Liver (tissue), 9 donors: ENCODE results near the gene EMID1. TPM values are rescaled to one million over a fixed set of nuclear protein-coding genes. Genes with fewer than 3 reads are reported as not detected.

ENCODE experiments used
- DNase-seq: peaks from one replicate; pipeline ENCODE4 v3.0.0-alpha.2; 2017; ENCODE audit warnings: low spot score
- H3K27ac ChIP-seq, 2 donors: one replicate each; pipeline ENCODE4 v1.7.0; 2013; ENCODE audit warnings: inconsistent platforms in 2 of 2, low read length in 2 of 2, control low read depth in 1 of 2, low read depth in 1 of 2, mild to moderate bottlenecking in 1 of 2
- H3K27me3 ChIP-seq, 4 donors: one replicate each; pipeline versions ENCODE4 v1.6.1 to v1.7.0; 2013; ENCODE audit warnings: low read length in 3 of 4, inconsistent platforms in 1 of 4, mild to moderate bottlenecking in 1 of 4, moderate library complexity in 1 of 4; ENCODE audit not compliant: control insufficient read depth in 4 of 4, insufficient read depth in 4 of 4
- H3K36me3 ChIP-seq, 4 donors: one replicate each; pipeline versions ENCODE4 v1.6.1 to v1.7.0; 2013; ENCODE audit warnings: low read length in 3 of 4, mild to moderate bottlenecking in 3 of 4, low read depth in 1 of 4, moderate library complexity in 1 of 4; ENCODE audit not compliant: control insufficient read depth in 4 of 4, insufficient read depth in 3 of 4
- H3K4me1 ChIP-seq, 4 donors: one replicate each; pipeline versions ENCODE4 v1.6.1 to v1.7.0; 2013; ENCODE audit warnings: low read length in 3 of 4, mild to moderate bottlenecking in 3 of 4, moderate library complexity in 1 of 4; ENCODE audit not compliant: control insufficient read depth in 4 of 4, insufficient read depth in 4 of 4
- H3K4me3 ChIP-seq, 3 donors: one replicate each; pipeline versions ENCODE4 v1.6.1 to v1.7.0; 2013; ENCODE audit warnings: low read length in 3 of 3, control low read depth in 1 of 3, low read depth in 1 of 3, mild to moderate bottlenecking in 1 of 3
- H3K9ac ChIP-seq, 2 donors: one replicate each; pipeline ENCODE4 v1.7.0; 2013; ENCODE audit warnings: low read length in 2 of 2, mild to moderate bottlenecking in 2 of 2, moderate library complexity in 2 of 2, control low read depth in 1 of 2, low read depth in 1 of 2
- H3K9me3 ChIP-seq, 4 donors: one replicate each; pipeline versions ENCODE4 v1.6.1 to v1.7.0; 2013; ENCODE audit warnings: low read length in 3 of 4; ENCODE audit not compliant: control insufficient read depth in 4 of 4
- EGR1 ChIP-seq, 2 donors: IDR thresholded peaks; 2 replicates each; pipeline ENCODE4 v1.6.1; 2016 to 2018; ENCODE audit warnings: antibody characterized with exemption in 2 of 2, low read depth in 2 of 2
- FOXA1 ChIP-seq: IDR thresholded peaks from 2 replicates; pipeline ENCODE4 v1.6.1; 2016; ENCODE audit warnings: antibody characterized with exemption
- FOXA2 ChIP-seq: IDR thresholded peaks from 2 replicates; pipeline ENCODE4 v1.6.1; 2016; ENCODE audit warnings: antibody characterized with exemption
- GABPA ChIP-seq, 2 donors: IDR thresholded peaks in 1 of 2; conservative IDR thresholded peaks in 1 of 2; 2 replicates each; pipeline ENCODE4 v1.6.1; 2016; ENCODE audit warnings: antibody characterized with exemption in 2 of 2, mild to moderate bottlenecking in 1 of 2, moderate library complexity in 1 of 2
- HNF4A ChIP-seq, 2 donors: conservative IDR thresholded peaks; 2 replicates each; pipeline ENCODE4 v1.6.1; 2016; ENCODE audit warnings: antibody characterized with exemption in 2 of 2, mild to moderate bottlenecking in 2 of 2
- HNF4G ChIP-seq: IDR thresholded peaks from 2 replicates; pipeline ENCODE4 v1.6.1; 2016; ENCODE audit warnings: antibody characterized with exemption
- JUND ChIP-seq, 2 donors: IDR thresholded peaks; 2 replicates each; pipeline ENCODE4 v1.6.1; 2016; ENCODE audit warnings: antibody characterized with exemption in 2 of 2
- NR2F2 ChIP-seq: IDR thresholded peaks from 2 replicates; pipeline ENCODE4 v1.6.1; 2016; ENCODE audit warnings: antibody characterized with exemption
- RAD21 ChIP-seq, 2 donors: IDR thresholded peaks; 2 replicates each; pipeline ENCODE4 v1.6.1; 2016; ENCODE audit warnings: antibody characterized with exemption in 2 of 2, mild to moderate bottlenecking in 2 of 2
- RXRA ChIP-seq, 2 donors: IDR thresholded peaks; 2 replicates each; pipeline ENCODE4 v1.6.1; 2017 to 2018; ENCODE audit warnings: antibody characterized with exemption in 2 of 2, mild to moderate bottlenecking in 1 of 2
- SP1 ChIP-seq: IDR thresholded peaks from 2 replicates; pipeline ENCODE4 v1.6.1; 2018; ENCODE audit warnings: antibody characterized with exemption, mild to moderate bottlenecking
- TAF1 ChIP-seq: conservative IDR thresholded peaks from 2 replicates; pipeline ENCODE4 v1.6.1; 2016; ENCODE audit warnings: antibody characterized with exemption, mild to moderate bottlenecking
- YY1 ChIP-seq: IDR thresholded peaks from 2 replicates; pipeline ENCODE4 v1.6.1; 2016; ENCODE audit warnings: antibody characterized with exemption, mild to moderate bottlenecking
- WGBS: extraction: QIAGEN DNeasy Blood & Tissue Kit; methylation state at CpG from one replicate; pipeline ENCODE4 v1.1.7; 2013; 5-methylcytosine and 5-hydroxymethylcytosine counted together
- polyA plus RNA-seq, 2 donors: library from polyadenylated mRNA; stranded (reverse) in 1 of 2; unstranded in 1 of 2; fragments of 200-250 nt in 1 of 2; fragments of >200 nt in 1 of 2; fragmentation: Nextera tagmentation in 1 of 2; extraction: Ambion mirVana in 1 of 2; gene quantifications; one replicate each; pipeline versions ENCODE4 v1.2.1 to v1.2.3, GENCODE V29; 2013 to 2015
- total RNA-seq, 2 donors: library from RNA; depleted of rRNA; stranded (reverse); fragments of >200 nt; gene quantifications; one replicate each; pipeline ENCODE4 v1.2.3, GENCODE V29; 2014
- TF ChIP-seq, protein P1 (sequence below): IDR thresholded peaks from 2 replicates; pipeline ENCODE4 v1.6.1; 2016; ENCODE audit warnings: antibody characterized with exemption
- TF ChIP-seq, protein P2 (sequence below): fragments of 150-350 bp; IDR thresholded peaks from 2 replicates; pipeline ENCODE4 v1.5.1; 2017; ENCODE audit warnings: improper control_type of control experiment, low read depth, low read length; ENCODE audit not compliant: missing input control
- TF ChIP-seq, protein P3 (sequence below): IDR thresholded peaks from 2 replicates; pipeline ENCODE4 v1.6.1; 2016; ENCODE audit warnings: antibody characterized with exemption
- TF ChIP-seq, protein P4 (sequence below): IDR thresholded peaks from 2 replicates; pipeline ENCODE4 v1.6.1; 2016; ENCODE audit warnings: antibody characterized with exemption, mild to moderate bottlenecking
- TF ChIP-seq, protein P5 (sequence below): IDR thresholded peaks from 2 replicates; pipeline ENCODE4 v1.6.1; 2016; ENCODE audit warnings: antibody characterized with exemption
- donor health status: healthy.
- donor health status: healthy.
- donor health status: healthy.
- donor health status: healthy.
- donor health status: healthy.

The EMID1 gene
- total and polyA plus RNA-seq, 4 donors, result 0.89 to 8.9 (median 2.1) TPM

DNA sequence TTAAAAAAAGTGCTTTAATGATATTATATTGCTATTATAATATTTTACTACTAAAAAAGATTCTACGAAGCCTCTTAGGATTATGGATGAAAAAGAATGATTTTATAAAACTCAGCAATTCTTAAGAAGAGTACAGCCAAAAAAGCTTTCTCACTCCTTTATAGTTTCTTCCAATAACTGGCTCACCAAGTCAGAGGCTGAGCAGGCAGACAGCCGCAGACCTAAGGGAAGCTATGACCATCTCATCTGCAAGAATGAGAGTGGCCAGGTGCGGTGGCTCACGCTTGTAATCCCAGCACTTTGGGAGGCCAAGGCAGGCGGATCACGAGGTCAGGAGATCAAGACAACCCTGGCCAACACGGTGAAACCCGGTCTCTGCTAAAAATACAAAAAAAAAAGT is 12.7 kb upstream of the EMID1 start:
- H3K9me3 ChIP-seq, result no peaks in the 10 kb centered on the region
- WGBS, result 94% methylated on average over 8 of the region's 8 CpGs
- H3K4me3 ChIP-seq, result no peak overlapping the region
- no peaks in the 10 kb centered on the region for H3K36me3 ChIP-seq
- no peak overlapping the region for H3K27ac ChIP-seq
- TF ChIP-seq, protein P1, sequence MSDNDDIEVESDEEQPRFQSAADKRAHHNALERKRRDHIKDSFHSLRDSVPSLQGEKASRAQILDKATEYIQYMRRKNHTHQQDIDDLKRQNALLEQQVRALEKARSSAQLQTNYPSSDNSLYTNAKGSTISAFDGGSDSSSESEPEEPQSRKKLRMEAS, result no peak
- no peak for TF ChIP-seq EGR1 (IDR thresholded peaks at IDR 0.05; ENCODE audit: low read depth in 2 of 2)
- TF ChIP-seq SP1, result no peak
- TF ChIP-seq, protein P2, sequence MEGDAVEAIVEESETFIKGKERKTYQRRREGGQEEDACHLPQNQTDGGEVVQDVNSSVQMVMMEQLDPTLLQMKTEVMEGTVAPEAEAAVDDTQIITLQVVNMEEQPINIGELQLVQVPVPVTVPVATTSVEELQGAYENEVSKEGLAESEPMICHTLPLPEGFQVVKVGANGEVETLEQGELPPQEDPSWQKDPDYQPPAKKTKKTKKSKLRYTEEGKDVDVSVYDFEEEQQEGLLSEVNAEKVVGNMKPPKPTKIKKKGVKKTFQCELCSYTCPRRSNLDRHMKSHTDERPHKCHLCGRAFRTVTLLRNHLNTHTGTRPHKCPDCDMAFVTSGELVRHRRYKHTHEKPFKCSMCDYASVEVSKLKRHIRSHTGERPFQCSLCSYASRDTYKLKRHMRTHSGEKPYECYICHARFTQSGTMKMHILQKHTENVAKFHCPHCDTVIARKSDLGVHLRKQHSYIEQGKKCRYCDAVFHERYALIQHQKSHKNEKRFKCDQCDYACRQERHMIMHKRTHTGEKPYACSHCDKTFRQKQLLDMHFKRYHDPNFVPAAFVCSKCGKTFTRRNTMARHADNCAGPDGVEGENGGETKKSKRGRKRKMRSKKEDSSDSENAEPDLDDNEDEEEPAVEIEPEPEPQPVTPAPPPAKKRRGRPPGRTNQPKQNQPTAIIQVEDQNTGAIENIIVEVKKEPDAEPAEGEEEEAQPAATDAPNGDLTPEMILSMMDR, result no peak
- TF ChIP-seq HNF4G, result no peak
- TF ChIP-seq FOXA1, result no peak
- no peak for TF ChIP-seq GABPA (IDR thresholded peaks at IDR 0.05 in 1 of 2, conservative IDR thresholded peaks at IDR 0.05 in 1 of 2)
- TF ChIP-seq, protein P3, sequence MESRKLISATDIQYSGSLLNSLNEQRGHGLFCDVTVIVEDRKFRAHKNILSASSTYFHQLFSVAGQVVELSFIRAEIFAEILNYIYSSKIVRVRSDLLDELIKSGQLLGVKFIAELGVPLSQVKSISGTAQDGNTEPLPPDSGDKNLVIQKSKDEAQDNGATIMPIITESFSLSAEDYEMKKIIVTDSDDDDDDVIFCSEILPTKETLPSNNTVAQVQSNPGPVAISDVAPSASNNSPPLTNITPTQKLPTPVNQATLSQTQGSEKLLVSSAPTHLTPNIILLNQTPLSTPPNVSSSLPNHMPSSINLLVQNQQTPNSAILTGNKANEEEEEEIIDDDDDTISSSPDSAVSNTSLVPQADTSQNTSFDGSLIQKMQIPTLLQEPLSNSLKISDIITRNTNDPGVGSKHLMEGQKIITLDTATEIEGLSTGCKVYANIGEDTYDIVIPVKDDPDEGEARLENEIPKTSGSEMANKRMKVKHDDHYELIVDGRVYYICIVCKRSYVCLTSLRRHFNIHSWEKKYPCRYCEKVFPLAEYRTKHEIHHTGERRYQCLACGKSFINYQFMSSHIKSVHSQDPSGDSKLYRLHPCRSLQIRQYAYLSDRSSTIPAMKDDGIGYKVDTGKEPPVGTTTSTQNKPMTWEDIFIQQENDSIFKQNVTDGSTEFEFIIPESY, result no peak
- TF ChIP-seq, protein P4, sequence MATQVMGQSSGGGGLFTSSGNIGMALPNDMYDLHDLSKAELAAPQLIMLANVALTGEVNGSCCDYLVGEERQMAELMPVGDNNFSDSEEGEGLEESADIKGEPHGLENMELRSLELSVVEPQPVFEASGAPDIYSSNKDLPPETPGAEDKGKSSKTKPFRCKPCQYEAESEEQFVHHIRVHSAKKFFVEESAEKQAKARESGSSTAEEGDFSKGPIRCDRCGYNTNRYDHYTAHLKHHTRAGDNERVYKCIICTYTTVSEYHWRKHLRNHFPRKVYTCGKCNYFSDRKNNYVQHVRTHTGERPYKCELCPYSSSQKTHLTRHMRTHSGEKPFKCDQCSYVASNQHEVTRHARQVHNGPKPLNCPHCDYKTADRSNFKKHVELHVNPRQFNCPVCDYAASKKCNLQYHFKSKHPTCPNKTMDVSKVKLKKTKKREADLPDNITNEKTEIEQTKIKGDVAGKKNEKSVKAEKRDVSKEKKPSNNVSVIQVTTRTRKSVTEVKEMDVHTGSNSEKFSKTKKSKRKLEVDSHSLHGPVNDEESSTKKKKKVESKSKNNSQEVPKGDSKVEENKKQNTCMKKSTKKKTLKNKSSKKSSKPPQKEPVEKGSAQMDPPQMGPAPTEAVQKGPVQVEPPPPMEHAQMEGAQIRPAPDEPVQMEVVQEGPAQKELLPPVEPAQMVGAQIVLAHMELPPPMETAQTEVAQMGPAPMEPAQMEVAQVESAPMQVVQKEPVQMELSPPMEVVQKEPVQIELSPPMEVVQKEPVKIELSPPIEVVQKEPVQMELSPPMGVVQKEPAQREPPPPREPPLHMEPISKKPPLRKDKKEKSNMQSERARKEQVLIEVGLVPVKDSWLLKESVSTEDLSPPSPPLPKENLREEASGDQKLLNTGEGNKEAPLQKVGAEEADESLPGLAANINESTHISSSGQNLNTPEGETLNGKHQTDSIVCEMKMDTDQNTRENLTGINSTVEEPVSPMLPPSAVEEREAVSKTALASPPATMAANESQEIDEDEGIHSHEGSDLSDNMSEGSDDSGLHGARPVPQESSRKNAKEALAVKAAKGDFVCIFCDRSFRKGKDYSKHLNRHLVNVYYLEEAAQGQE, result no peak
- no peak for TF ChIP-seq FOXA2
- TF ChIP-seq, protein P5, sequence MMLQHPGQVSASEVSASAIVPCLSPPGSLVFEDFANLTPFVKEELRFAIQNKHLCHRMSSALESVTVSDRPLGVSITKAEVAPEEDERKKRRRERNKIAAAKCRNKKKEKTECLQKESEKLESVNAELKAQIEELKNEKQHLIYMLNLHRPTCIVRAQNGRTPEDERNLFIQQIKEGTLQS, result no peak
- TF ChIP-seq TAF1, result no peak
- TF ChIP-seq YY1, result no peak
- TF ChIP-seq RXRA (IDR thresholded peaks at IDR 0.05), result no peak
- no peak for TF ChIP-seq RAD21 (IDR thresholded peaks at IDR 0.05)
- TF ChIP-seq HNF4A (conservative IDR thresholded peaks at IDR 0.05), result no peak
- TF ChIP-seq NR2F2, result no peak
- TF ChIP-seq JUND (IDR thresholded peaks at IDR 0.05), result no peak
- no peak overlapping the region for H3K9ac ChIP-seq
- DNase-seq, result no peak
- no peaks in the 10 kb centered on the region for H3K27me3 ChIP-seq
- H3K4me1 ChIP-seq, result no peaks in the 10 kb centered on the region
